ENCODE data around the gene MAML3. TPM values are rescaled to one million over a fixed set of nuclear protein-coding genes. Genes with fewer than 3 reads are reported as not detected.

The MAML3 gene
- total and polyA plus RNA-seq, 8 donors: 5.8 to 18.7 (median 16.7) TPM

DNA sequence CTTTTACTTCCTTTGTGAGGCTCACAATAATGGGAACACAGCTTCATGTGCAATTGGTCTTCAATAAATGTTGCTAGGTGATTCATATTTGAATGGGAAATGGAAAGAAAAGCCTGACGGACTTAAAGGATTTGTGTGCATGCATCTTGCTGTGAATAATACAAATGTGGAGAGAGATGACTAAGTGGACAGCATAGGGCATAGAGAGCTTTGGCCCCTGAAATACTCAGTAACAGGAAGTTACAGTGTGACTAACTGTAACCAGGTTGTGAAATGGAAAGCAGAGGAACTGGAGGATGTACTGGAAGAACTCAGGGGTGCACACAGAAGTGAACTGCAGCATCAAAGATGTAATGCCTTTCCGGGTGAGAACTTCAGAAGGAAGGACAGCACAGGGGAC, 281.7 kb downstream of the MAML3 start:
- ATAC-seq (peak; percentile 81), DNase-seq (no peak)
- peaks cover 9 to 24% of the 10 kb centered on the region in 2 donors for H3K4me1 ChIP-seq
- no peak for TF ChIP-seq CTCF (IDR thresholded peaks at IDR 0.05)
- H3K36me3 ChIP-seq: no peaks in the 10 kb centered on the region
- no peak overlapping the region for H3K4me3 ChIP-seq
- H3K9me3 ChIP-seq: no peaks in the 10 kb centered on the region
- intact Hi-C loops (cut with DNase I): no loop called here
- no peaks in the 10 kb centered on the region for H3K27me3 ChIP-seq
- H3K27ac ChIP-seq: peak overlapping the region in 1 of 2 donors; percentile 66

GRCh38 chr4:139869810-139870209, 284.2 kb downstream of the MAML3 start:
- DNase-seq (no peak), ATAC-seq (peak; percentile 75)
- H3K27ac ChIP-seq: peak overlapping the region in 1 of 2 donors; percentile 9
- no peak for TF ChIP-seq CTCF (IDR thresholded peaks at IDR 0.05)
- H3K9me3 ChIP-seq: no peaks in the 10 kb centered on the region
- H3K36me3 ChIP-seq: no peaks in the 10 kb centered on the region
- peaks cover 4 to 30% of the 10 kb centered on the region in 2 donors for H3K4me1 ChIP-seq
- intact Hi-C loops (cut with DNase I): no loop called here
- H3K27me3 ChIP-seq: no peaks in the 10 kb centered on the region
- no peak overlapping the region for H3K4me3 ChIP-seq

DNA sequence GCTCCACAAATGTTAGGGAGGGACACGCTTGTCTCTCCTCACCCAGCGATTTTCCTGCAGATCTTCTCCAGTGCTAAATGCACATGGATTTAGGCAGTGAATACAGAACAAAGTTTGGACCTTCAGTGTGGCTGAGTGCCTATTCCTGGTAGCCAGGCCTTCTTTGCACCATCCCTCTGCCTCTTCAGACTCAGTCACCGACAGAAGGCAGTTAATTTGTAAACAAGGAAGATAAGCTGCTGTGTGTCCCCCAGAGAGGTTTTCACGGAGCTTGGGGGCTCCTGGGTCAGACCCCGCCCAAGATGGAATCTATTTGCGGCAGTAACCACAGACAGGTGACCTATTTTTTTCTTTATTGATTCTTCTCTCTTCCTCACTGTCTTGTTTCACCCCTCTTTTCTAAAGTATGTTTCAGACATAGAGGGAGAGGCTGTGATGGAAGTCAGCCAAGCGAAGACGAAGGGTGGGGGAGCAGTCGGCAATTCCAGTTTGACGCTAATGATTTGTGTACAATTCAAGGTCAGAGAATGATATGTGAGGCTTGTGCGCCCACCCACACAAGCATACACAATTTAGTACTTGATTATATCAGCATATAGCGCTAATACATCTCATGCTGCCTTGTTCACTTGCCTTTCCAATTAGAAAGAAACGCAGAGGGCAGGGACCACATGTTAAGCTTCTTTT, 287.6 kb downstream of the MAML3 start:
- H3K4me3 ChIP-seq: no peak overlapping the region
- H3K4me1 ChIP-seq: peaks cover 4 to 18% of the 10 kb centered on the region in 2 donors
- no peaks in the 10 kb centered on the region for H3K9me3 ChIP-seq
- H3K27me3 ChIP-seq: no peaks in the 10 kb centered on the region
- H3K27ac ChIP-seq: no peak overlapping the region
- no peaks in the 10 kb centered on the region for H3K36me3 ChIP-seq
- ATAC-seq: no peak
- peak in 1 of 4 donors; percentile 48 for DNase-seq
- intact Hi-C loops (cut with DNase I): no loop called here
- no peak for TF ChIP-seq CTCF (IDR thresholded peaks at IDR 0.05)

DNA sequence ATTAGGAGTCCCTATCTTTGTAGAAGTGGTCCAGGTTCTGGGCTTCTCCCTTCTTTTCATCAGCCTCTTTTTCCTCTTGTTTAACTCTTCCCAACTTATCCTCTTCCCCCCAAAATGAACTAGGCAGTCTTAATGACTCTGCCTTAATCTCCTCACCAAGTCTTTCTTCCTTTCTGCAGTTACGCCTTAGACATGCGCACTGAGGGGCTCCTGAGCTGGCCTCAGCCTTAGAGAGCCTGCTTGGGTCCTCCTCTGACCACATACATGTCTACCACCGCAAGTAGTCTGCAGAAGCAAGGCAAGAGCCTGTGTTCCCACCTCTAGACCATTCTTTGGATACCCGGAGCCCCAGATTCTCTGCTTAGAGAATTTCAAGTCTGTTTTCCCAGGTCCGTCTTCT, 288.4 kb downstream of the MAML3 start:
- Histone ChIP-seq H3K4me1 (peaks cover 4 to 15% of the 10 kb centered on the region in 2 donors), H3K27me3 (no peaks in the 10 kb centered on the region), H3K27ac (no peak overlapping the region), H3K4me3 (no peak overlapping the region), H3K36me3 (no peaks in the 10 kb centered on the region), H3K9me3 (no peaks in the 10 kb centered on the region)
- intact Hi-C loops (cut with DNase I): no loop called here
- DNase-seq: no peak
- no peak for TF ChIP-seq CTCF (IDR thresholded peaks at IDR 0.05)
- ATAC-seq: no peak

- no peaks in the 10 kb centered on the region for H3K36me3 ChIP-seq
- intact Hi-C loops (cut with DNase I): no loop called here
- TF ChIP-seq CTCF (IDR thresholded peaks at IDR 0.05): no peak
- ATAC-seq: no peak
- peaks cover 0 to 15% of the 10 kb centered on the region in 2 donors for H3K4me1 ChIP-seq
- H3K4me3 ChIP-seq: no peak overlapping the region
- H3K27ac ChIP-seq: no peak overlapping the region
- DNase-seq: no peak
- H3K9me3 ChIP-seq: no peaks in the 10 kb centered on the region
- no peaks in the 10 kb centered on the region for H3K27me3 ChIP-seq
These were observed 290.5 kb downstream of the MAML3 start for GRCh38 chr4:139863531-139863930.
